Measurements from ENCODE around the gene OXT. TPM values are rescaled to one million over a fixed set of nuclear protein-coding genes. Genes with fewer than 3 reads are reported as not detected.

Gene OXT
- total RNA-seq, 2 donors from 2014 or later: not detected

DNA sequence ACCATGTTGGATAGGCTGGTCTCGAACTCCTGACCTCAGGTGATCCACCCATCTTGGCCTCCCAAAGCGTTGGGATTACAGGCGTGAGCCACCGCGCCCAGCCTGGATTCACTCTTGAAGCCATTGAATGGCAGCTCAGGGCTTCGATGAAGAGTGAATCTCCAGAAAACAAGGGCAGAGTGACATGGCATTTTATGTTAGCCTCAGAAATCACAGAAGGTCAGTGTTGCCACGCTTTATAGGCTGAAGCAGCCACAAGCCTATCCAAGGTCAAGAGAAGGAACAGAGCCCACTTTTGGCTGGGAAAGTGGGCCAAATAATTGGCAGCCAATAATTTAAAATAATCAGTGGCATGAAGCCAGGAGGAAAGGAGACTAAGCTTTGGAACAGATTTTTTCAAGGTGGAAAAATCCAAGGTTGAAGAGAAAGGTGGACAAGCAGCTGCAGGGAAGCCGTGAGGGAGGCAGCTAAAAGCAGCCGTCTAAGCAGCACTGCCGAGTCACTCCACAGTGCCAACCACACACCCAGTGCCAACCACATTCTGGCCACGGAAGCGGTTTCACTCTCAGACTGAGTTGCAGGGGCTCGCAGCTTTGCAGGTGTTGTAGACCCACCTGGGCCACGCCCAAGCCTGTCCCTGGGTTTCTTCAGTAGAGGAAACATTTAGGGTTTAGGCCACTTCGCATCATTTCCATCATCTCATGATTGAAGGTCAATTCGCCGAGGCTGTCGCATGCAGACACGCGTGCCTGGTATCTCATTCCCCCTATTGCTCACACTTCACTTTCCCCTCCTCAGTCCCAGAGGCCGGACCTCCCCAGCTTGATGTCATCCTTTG is 30.5 kb downstream of the OXT start:
- TF ChIP-seq, protein P1, sequence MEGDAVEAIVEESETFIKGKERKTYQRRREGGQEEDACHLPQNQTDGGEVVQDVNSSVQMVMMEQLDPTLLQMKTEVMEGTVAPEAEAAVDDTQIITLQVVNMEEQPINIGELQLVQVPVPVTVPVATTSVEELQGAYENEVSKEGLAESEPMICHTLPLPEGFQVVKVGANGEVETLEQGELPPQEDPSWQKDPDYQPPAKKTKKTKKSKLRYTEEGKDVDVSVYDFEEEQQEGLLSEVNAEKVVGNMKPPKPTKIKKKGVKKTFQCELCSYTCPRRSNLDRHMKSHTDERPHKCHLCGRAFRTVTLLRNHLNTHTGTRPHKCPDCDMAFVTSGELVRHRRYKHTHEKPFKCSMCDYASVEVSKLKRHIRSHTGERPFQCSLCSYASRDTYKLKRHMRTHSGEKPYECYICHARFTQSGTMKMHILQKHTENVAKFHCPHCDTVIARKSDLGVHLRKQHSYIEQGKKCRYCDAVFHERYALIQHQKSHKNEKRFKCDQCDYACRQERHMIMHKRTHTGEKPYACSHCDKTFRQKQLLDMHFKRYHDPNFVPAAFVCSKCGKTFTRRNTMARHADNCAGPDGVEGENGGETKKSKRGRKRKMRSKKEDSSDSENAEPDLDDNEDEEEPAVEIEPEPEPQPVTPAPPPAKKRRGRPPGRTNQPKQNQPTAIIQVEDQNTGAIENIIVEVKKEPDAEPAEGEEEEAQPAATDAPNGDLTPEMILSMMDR (IDR thresholded peaks at IDR 0.05): no peak
- no peak for TF ChIP-seq POLR2A (IDR thresholded peaks at IDR 0.05)
- 67 to 71% methylated on average over 21 of the region's 21 CpGs for WGBS, 2 donors
- no peak overlapping the region for H3K4me3 ChIP-seq
- no peaks in the 10 kb centered on the region for H3K9me3 ChIP-seq
- H3K27me3 ChIP-seq: no peaks in the 10 kb centered on the region
- H3K27ac ChIP-seq: no peak overlapping the region
- ATAC-seq (no peak), DNase-seq (peak in 1 of 4 donors; percentile 18)
- no peaks in the 10 kb centered on the region for H3K4me1 ChIP-seq
- H3K36me3 ChIP-seq (replicated peaks in 1 of 2; ENCODE audit: insufficient read depth in 1 of 2, low read depth in 2 of 2): no peaks in the 10 kb centered on the region
- intact Hi-C loops (cut with DNase I): no loop called here

DNA sequence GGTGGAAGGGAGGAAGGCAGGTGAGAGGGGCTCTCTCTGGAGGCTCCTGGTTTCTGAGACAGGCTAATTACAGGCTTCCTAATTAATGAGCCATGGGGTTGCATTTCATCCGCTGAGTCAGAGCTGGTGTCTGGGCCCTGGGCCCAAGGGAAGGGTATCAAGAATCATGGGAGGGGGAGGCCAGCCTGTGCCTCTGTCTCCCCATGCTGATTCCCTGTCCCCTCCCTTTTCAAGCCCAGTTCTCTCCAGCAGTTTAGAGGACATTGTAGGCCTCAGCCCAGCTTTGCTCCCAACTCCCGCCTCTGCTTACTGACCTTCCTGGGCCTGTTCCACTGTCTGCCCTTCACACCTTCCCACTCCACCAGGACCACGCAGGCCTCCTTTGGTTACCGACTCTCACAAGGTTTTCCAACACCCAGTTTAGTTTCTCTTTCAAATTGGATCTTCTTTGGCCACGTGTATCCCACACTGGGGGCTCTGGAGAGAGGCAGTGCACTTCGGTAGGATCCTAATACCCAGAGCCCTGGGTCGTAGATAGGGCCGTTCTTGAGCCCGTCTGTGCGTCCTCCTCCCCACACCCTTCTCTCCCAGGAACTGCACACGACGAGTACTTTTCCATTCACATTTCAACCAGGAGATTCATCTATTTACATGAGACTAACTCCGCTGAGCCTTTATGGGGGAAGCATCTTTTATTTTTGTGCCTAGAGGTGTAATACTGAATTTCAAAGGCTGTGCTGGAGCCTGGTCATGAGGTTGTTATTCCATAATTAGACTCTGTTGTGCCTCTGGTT is 31.4 kb downstream of the OXT start:
- ATAC-seq (no peak), DNase-seq (no peak)
- no peak for TF ChIP-seq POLR2A (IDR thresholded peaks at IDR 0.05)
- TF ChIP-seq, protein P1 (IDR thresholded peaks at IDR 0.05): no peak
- 75 to 76% methylated on average over 13 of the region's 13 CpGs for WGBS, 2 donors
- Histone ChIP-seq H3K9me3 (no peaks in the 10 kb centered on the region), H3K36me3 (replicated peaks in 1 of 2; ENCODE audit: insufficient read depth in 1 of 2, low read depth in 2 of 2) (no peaks in the 10 kb centered on the region), H3K4me3 (no peak overlapping the region), H3K27me3 (no peaks in the 10 kb centered on the region), H3K4me1 (no peaks in the 10 kb centered on the region), H3K27ac (no peak overlapping the region)
- intact Hi-C loops (cut with DNase I): no loop called here

DNA sequence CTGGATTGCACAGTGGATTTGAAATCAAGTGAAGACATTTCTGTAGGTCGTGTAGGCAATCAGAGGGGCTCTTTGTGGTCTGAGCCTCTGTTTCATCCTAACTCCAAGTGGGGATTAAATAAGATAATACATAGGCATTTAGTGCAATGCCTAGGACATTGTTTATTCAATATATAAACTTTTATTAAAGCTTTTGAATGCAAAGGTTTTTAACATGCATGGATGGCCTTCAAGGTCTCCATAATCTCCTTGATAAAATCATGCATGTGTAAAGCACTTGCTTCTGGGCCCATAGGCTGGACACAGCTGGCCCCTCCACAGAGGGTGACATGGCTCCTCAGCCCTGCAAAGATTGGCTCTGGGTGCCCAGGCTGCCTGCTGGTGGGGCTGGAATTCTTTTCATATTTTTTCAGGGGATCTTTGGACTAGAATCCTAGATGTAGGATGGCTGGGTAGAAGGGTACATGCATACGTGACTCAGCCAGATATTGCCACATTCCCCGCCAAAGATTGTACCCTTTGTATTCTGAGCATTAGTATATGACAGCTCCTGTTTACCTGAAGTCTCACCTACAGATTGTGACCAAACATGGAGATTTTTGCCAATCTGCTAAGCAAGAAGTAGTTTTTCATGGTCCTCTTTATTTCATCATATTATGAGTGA is 32.1 kb downstream of the OXT start:
- no peak for ATAC-seq

DNA sequence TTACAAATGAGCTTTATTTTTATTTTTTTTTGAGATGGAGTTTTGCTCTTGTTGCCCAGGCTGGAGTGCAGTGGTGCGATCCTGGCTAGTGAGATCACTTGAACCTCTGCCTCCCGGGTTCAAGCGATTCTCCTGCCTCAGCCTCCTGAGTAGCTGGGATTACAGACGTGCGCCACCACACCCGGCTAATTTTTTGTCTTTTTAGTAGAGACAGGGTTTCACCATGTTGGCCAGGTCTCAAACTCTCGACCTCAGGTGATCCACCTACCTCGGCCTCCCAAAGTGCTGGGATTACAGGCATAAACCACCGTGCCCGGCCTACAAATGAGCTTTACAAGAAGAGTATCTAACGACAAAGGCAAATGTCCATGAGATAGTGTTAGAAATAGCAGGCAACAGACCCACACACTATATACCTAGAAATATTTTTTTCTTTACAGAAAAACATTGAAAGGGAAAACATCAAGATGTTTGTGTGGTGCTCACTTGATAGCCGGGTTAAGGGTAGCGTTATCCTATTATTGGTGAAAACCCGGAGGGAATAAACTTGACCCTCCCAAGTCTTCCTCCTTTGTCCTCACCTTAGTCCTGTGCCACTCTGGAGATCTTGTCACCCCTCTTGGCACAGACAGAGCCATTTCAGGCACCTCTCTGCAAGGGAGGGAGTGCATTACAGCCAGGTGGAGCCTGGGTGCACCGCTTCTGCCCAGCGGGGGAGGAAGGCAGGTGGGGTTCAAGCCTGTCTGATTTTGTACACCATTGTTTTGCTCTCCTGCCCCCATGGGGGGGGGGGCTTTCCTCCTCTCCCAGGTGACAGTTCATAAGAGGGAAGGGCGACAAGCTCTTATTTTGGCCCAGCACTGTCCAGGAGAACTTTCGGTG is 34.1 kb downstream of the OXT start:
- no peaks in the 10 kb centered on the region for H3K4me1 ChIP-seq
- no peak overlapping the region for H3K27ac ChIP-seq
- TF ChIP-seq POLR2A (IDR thresholded peaks at IDR 0.05): no peak
- TF ChIP-seq, protein P1 (IDR thresholded peaks at IDR 0.05): no peak
- no peaks in the 10 kb centered on the region for H3K27me3 ChIP-seq
- H3K36me3 ChIP-seq (replicated peaks in 1 of 2; ENCODE audit: insufficient read depth in 1 of 2, low read depth in 2 of 2): peaks cover 0 to 2% of the 10 kb centered on the region in 2 donors
- intact Hi-C loops (cut with DNase I): no loop called here
- ATAC-seq: no peak
- H3K4me3 ChIP-seq: no peak overlapping the region
- H3K9me3 ChIP-seq: no peaks in the 10 kb centered on the region
- WGBS, 2 donors: 94 to 96% methylated on average over 16 to 18 of the region's 18 CpGs
- no peak for DNase-seq

More for the DNA sequence above, 32.1 kb downstream of the OXT start:
- H3K36me3 ChIP-seq (replicated peaks in 1 of 2; ENCODE audit: insufficient read depth in 1 of 2, low read depth in 2 of 2): no peaks in the 10 kb centered on the region
- intact Hi-C loops (cut with DNase I): no loop called here
- no peaks in the 10 kb centered on the region for H3K27me3 ChIP-seq
- no peak overlapping the region for H3K27ac ChIP-seq
- no peak for TF ChIP-seq POLR2A (IDR thresholded peaks at IDR 0.05)
- TF ChIP-seq, protein P1 (IDR thresholded peaks at IDR 0.05): no peak
- H3K9me3 ChIP-seq: no peaks in the 10 kb centered on the region
- DNase-seq: no peak
- 54% methylated on average over 3 of the region's 3 CpGs for WGBS, 2 donors
- H3K4me1 ChIP-seq: no peaks in the 10 kb centered on the region
- no peak overlapping the region for H3K4me3 ChIP-seq

All from body of pancreas (tissue), 4 donors.